Thoracic aorta (tissue), 2 donors: ENCODE measurements around the gene ZMIZ1. TPM values are rescaled to one million over a fixed set of nuclear protein-coding genes. Genes with fewer than 3 reads are reported as not detected.
"Not testable (repeated sequence)": the region's sequence is repeated elsewhere in the genome, so short reads cannot be mapped to it uniquely, and the experiment has no call there.

Source experiments
- ATAC-seq: fragments of 150-250 bp; one replicate; pipeline ENCODE4 v1.8.0; 2017; ENCODE audit warnings: low read depth; ENCODE audit not compliant: insufficient number of reproducible peaks, low FRiP score
- DNase-seq: peaks from one replicate; pipeline ENCODE4 v3.0.0-alpha.2; 2020; ENCODE audit warnings: low spot score
- H3K27ac ChIP-seq, 2 donors: fragments of 200-600 bp; sonication (generic); 1 replicate in 1 of 2; 2 replicates in 1 of 2; pipeline ENCODE4 v1.5.1; 2016; ENCODE audit warnings: mild to moderate bottlenecking in 2 of 2, moderate library complexity in 2 of 2
- H3K27me3 ChIP-seq: fragments of 200-600 bp; sonication (generic); replicated peaks from 2 replicates; pipeline ENCODE4 v1.6.0; 2016; ENCODE audit warnings: mild to moderate bottlenecking; ENCODE audit not compliant: insufficient read depth
- H3K36me3 ChIP-seq: fragments of 200-600 bp; sonication (generic); one replicate; pipeline ENCODE4 v1.5.1; 2016
- H3K4me1 ChIP-seq, 2 donors: fragments of 200-600 bp; sonication (generic); 1 replicate in 1 of 2; 2 replicates in 1 of 2; pipeline versions ENCODE4 v1.5.1 to v1.6.0; 2016; ENCODE audit warnings: low read depth in 2 of 2, mild to moderate bottlenecking in 1 of 2; ENCODE audit not compliant: control insufficient read depth in 1 of 2
- H3K4me3 ChIP-seq: fragments of 200-600 bp; sonication (generic); 2 replicates; pipeline ENCODE4 v1.5.1; 2016; ENCODE audit warnings: mild to moderate bottlenecking
- H3K9me3 ChIP-seq: fragments of 200-600 bp; sonication (generic); 2 replicates; pipeline ENCODE4 v1.5.1; 2016
- total RNA-seq, 2 donors: library from RNA; depleted of rRNA; stranded (reverse); fragments of >200 nt; gene quantifications; one replicate each; pipeline versions ENCODE4 v1.1.0 to v1.2.3, GENCODE V29; 2016
- TF ChIP-seq, protein P1 (sequence below): fragments of 200-600 bp; sonication (generic); IDR thresholded peaks from one replicate; pipeline ENCODE4 v1.5.1; 2019; ENCODE audit warnings: antibody characterized with exemption

ZMIZ1 gene
- total RNA-seq, 2 donors from 2014 or later = 57.8 to 81.6 TPM

- DNase-seq (no peak), ATAC-seq (no peak)
- H3K27ac ChIP-seq = no peak overlapping the region
- no peaks in the 10 kb centered on the region for H3K4me1 ChIP-seq
- H3K36me3 ChIP-seq = no peaks in the 10 kb centered on the region
- no peaks in the 10 kb centered on the region for H3K9me3 ChIP-seq
- H3K27me3 ChIP-seq = no peaks in the 10 kb centered on the region
- TF ChIP-seq, protein P1, sequence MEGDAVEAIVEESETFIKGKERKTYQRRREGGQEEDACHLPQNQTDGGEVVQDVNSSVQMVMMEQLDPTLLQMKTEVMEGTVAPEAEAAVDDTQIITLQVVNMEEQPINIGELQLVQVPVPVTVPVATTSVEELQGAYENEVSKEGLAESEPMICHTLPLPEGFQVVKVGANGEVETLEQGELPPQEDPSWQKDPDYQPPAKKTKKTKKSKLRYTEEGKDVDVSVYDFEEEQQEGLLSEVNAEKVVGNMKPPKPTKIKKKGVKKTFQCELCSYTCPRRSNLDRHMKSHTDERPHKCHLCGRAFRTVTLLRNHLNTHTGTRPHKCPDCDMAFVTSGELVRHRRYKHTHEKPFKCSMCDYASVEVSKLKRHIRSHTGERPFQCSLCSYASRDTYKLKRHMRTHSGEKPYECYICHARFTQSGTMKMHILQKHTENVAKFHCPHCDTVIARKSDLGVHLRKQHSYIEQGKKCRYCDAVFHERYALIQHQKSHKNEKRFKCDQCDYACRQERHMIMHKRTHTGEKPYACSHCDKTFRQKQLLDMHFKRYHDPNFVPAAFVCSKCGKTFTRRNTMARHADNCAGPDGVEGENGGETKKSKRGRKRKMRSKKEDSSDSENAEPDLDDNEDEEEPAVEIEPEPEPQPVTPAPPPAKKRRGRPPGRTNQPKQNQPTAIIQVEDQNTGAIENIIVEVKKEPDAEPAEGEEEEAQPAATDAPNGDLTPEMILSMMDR = no peak
- no peak overlapping the region for H3K4me3 ChIP-seq
Observed at GRCh38 chr10:79328737-79329504, 260.2 kb downstream of the ZMIZ1 start.

- H3K27me3 ChIP-seq = no peaks in the 10 kb centered on the region
- H3K27ac ChIP-seq = no peak overlapping the region
- no peak overlapping the region for H3K4me3 ChIP-seq
- TF ChIP-seq, protein P1 = no peak
- no peak for DNase-seq
- H3K36me3 ChIP-seq = no peaks in the 10 kb centered on the region
- H3K9me3 ChIP-seq = no peaks in the 10 kb centered on the region
- no peak for ATAC-seq
- H3K4me1 ChIP-seq = no peaks in the 10 kb centered on the region
Observed at GRCh38 chr10:79329529-79329928, 260.8 kb downstream of the ZMIZ1 start.

- H3K4me3 ChIP-seq = no peak overlapping the region
- H3K27ac ChIP-seq = no peak overlapping the region
- no peak for DNase-seq
- ATAC-seq = no peak
- H3K36me3 ChIP-seq = no peaks in the 10 kb centered on the region
- H3K27me3 ChIP-seq = no peaks in the 10 kb centered on the region
- H3K4me1 ChIP-seq = peaks cover 0 to 13% of the 10 kb centered on the region in 2 donors
- TF ChIP-seq, protein P1 = no peak
- H3K9me3 ChIP-seq = no peaks in the 10 kb centered on the region
Observed at GRCh38 chr10:79331226-79331625, 262.5 kb downstream of the ZMIZ1 start.

DNA sequence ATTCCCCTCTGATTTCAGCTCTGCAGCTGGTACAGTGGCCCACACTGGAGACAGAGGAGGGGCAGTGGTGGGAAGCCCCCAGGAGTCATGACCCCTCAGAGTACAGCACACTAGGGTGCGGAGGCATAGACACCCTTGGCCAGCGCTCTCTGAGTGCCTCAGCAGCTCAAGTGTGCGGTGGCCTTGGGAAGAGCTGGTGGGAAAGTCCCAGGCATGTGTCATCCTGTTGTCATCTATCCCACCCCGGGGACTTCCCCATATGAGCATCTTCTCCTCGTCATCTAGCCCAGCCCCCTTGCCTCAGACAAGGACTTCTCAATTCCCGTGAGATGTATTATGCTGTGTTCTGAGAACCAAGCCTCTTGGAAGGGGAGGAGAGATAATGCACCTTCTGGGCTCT lies 262.9 kb downstream of the ZMIZ1 start:
- no peaks in the 10 kb centered on the region for H3K27me3 ChIP-seq
- H3K4me1 ChIP-seq = peaks cover 0 to 14% of the 10 kb centered on the region in 2 donors
- H3K4me3 ChIP-seq = no peak overlapping the region
- no peaks in the 10 kb centered on the region for H3K36me3 ChIP-seq
- ATAC-seq (no peak), DNase-seq (no peak)
- no peaks in the 10 kb centered on the region for H3K9me3 ChIP-seq
- no peak overlapping the region for H3K27ac ChIP-seq
- TF ChIP-seq, protein P1 = no peak

- H3K36me3 ChIP-seq, H3K4me3 ChIP-seq, DNase-seq, H3K9me3 ChIP-seq, H3K27me3 ChIP-seq, H3K27ac ChIP-seq, ATAC-seq: not testable (repeated sequence)
- peaks cover 0 to 14% of the 10 kb centered on the region in 2 donors for H3K4me1 ChIP-seq
Observed at GRCh38 chr10:79332610-79333315, 264.0 kb downstream of the ZMIZ1 start.
